Measurements from ENCODE around the gene EXOSC3.

EXOSC3 gene

DNA sequence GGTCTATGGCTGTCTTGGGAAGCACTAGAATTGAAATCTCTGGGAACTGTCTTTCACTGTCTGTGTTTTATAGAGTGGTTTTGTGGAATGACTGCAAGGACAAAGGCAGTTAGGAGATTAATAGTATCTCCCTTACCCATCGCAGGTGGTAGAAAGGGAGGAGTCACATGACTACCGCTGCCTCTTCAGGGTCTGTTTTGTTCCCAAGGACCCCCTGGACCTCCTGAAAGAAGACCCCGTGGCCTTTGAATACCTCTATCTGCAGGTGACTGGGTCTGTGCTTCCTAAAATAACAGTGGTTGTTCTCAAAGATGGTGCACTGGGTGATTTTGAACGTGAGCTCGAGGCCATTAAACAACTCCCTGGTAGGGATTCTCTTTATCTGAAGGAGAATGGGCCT is 54.0 kb downstream of the EXOSC3 start:
- DNase-seq: peak; percentile 8

- no peak for DNase-seq
Observed at GRCh38 chr9:37730256-37730655, 54.6 kb downstream of the EXOSC3 start.

Data from NCI-H82 (cell line).